GM12874 (cell line): ENCODE results near the gene OR2F1.

Experiments used
- TF ChIP-seq, protein P1 (sequence below): IDR thresholded peaks from 2 replicates; pipeline ENCODE4 v1.5.1; 2011; ENCODE audit warnings: low read depth, mild to moderate bottlenecking, control low read depth, low read length, moderate library complexity; ENCODE audit not compliant: insufficient read depth

The OR2F1 gene

DNA sequence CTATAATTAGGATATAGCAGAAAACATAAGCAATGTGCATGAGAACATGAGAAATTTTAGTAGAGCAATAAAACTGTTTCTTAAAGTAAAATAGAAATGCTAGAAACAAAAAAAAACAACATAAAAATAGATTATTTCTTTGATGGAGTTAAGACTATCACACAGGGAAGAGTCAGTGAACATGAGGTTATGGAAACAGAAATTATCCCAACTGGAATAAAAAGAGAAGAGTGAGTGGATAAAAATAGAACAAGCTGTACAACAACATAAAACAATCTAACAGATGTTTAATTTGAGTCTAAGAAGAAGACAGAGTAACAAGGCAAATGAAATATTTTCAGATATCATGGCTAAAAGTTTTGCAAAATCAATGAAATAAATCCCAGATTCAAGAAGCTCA lies 38.0 kb downstream of the OR2F1 start:
- TF ChIP-seq, protein P1, sequence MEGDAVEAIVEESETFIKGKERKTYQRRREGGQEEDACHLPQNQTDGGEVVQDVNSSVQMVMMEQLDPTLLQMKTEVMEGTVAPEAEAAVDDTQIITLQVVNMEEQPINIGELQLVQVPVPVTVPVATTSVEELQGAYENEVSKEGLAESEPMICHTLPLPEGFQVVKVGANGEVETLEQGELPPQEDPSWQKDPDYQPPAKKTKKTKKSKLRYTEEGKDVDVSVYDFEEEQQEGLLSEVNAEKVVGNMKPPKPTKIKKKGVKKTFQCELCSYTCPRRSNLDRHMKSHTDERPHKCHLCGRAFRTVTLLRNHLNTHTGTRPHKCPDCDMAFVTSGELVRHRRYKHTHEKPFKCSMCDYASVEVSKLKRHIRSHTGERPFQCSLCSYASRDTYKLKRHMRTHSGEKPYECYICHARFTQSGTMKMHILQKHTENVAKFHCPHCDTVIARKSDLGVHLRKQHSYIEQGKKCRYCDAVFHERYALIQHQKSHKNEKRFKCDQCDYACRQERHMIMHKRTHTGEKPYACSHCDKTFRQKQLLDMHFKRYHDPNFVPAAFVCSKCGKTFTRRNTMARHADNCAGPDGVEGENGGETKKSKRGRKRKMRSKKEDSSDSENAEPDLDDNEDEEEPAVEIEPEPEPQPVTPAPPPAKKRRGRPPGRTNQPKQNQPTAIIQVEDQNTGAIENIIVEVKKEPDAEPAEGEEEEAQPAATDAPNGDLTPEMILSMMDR, result no peak

DNA sequence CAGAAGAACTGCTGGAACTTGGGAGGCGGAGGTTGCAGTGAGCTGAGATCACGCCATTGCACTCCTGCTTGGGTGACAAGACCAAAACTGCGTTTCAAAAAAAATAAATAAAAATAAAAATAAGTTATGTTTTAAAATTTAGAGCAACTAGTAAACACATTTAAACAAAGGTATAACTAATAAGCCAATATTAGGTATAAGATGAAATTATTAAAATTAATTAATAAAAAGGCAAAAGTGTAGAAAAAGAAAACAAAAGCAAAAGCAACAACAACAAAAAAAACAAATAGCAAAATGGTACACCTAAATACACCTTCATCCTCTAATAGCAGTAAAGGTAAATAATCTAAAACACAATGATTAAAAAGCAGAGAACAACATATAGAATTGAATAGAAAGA lies 39.3 kb downstream of the OR2F1 start:
- TF ChIP-seq, protein P1, result no peak

DNA sequence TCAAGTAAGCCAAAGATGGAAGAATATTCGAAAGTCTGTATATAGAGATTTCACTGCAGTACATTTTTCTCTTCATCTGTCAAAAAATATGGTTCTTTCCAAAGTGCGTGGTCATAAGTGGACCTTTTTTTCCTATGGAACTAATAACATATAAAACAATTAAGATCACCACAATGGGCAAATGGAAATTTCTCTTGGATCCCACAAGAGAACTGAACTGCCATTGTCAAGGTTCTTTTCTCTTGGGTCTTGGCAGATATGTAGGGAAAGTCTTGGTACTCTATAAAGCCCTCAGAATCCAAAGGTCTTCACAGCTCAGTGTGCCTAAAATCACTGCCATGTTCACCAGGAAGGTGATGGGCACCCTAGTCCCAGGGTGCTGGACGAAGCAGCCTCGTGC lies 45.4 kb downstream of the OR2F1 start, which contains the start of gene OR6B1:
TSS of gene OR6B1 (plus strand) at position 301 of the 400 bp plus-strand sequence. CDS start 3,677 bp downstream, outside the sequence.
- TF ChIP-seq, protein P1, result no peak

DNA sequence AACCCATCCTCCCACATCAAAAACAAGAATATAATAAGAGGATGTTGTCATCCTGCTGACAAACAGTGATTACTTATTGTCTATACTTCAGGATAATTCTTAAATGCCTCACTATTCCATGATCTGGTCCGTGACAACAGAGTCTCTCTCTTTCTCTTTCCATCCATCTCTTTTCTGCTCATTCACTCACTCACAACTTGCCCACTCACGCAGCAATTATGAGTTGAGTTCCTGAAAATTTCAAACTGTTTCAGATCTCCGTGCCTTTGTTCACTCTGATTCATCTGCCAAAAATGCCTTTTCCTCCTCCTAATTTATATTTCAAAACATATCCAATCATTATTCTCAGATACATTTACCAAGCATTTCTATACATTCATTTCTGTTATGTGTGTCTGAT lies 46.9 kb downstream of the OR2F1 start:
- TF ChIP-seq, protein P1, result no peak

DNA sequence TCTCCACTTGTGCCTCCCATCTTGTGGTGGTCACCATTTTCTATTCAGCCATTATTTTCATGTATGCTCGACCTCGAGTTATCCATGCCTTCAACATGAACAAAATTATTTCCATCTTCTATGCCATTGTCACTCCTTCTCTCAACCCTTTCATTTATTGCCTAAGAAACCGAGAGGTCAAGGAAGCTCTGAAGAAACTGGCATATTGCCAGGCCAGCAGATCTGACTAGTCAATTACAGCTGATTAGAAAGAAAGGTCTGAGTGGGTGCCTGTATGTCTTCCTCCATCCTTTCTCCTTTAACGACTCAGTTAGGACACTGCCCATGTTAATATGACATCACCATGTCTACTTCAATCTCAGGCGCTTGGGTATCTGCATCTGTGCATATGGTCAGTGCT lies 50.1 kb downstream of the OR2F1 start:
- TF ChIP-seq, protein P1, result no peak

DNA sequence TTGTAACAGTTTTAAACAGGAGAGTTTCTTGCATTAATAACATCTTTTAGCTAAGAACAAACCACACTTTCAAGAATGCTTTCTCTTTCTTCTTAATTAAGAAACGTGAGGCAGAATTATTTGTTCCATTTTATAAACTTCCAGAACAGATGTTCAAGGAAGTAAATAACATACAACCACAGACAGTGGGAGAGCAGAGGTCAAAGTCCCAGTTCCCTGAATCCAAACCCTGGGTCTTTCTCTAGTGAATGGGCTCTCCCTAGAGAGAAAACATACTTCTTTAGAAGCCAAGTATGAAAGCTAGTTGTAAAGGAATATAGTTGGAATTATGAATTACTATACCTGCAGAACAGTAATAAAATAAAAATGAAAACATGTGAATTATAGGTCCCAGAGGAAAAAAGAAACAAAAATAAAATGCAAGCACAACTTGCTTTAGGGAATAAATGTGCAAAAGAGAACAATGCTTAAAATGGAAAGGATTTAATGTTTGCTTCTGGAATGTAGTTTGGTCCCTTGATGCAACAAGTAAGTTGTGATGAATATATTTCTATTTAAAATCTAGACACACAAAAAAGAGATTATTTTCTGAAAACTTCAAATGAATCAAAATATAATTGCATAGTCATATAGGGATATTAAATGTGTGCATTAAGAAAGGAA lies 51.5 kb downstream of the OR2F1 start:
- TF ChIP-seq, protein P1, result no peak

DNA sequence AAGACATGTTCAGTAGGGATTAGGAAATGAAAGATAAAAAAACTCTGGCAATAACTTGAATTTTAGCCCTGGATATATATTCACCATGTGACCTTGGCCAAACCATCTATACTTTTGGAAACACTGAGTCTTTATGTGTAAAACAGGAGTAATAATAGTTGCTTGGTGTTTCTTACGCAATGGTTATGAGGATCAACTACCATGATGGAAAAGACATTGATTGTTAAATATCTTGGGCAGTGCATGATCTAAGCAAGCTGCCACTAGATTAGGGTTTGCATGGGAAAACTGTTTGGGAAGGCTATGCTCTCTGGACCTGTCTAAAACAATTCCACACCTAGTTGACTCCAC lies 52.0 kb downstream of the OR2F1 start:
- TF ChIP-seq, protein P1, result no peak
